ENCODE data around the gene WDR90. TPM values are rescaled to one million over a fixed set of nuclear protein-coding genes. Genes with fewer than 3 reads are reported as not detected.
A peak's percentile ranks its signal among the peaks of the same experiment; 100 is the strongest.

WDR90 gene
- total and polyA plus RNA-seq, 12 donors, result 3.0 to 162 (median 26.9) TPM

DNA sequence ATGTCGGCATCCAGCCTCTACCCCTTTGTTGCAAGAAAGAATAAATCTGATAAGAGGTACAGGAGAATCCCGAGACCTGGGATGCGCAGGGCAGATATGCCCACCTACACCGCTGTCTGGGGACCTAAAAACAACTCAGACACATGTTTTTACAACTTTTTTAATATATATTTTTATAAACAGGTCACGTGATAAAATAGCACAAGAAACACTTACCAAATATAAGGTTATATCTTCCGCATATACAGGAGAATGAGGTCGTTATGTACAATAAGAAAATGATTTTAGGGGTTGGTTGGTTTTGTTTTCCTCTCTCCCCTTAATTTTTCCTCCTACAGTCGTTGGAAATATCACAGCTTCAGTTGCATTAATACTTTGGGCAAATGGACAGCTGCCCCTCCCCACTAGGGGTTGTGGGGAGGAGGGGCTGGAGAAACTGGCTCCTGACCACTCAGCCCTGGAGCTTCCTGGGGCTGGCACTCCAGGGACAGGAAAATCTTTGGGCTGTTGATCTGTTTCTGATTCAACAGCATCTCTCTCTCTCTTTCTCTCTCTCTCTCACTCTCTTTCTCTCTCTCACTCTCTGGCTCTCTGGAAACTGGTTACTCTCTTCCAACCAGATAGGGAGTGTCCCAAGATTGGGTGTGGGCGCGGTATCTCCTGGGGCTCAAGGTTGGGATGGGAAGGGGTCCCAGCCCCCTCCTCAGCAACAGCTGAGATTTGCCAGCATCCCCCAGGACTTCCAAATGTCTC lies 43.4 kb downstream of the WDR90 start:
- Histone ChIP-seq H3K4me3 (no peak overlapping the region), H3K36me3 (replicated peaks in 1 of 2) (peaks cover 0 to 4% of the 10 kb centered on the region in 2 donors), H3K4me1 (replicated peaks in 1 of 2) (peaks cover 0 to 21% of the 10 kb centered on the region in 2 donors), H3K27ac (no peak overlapping the region), H3K27me3 (peaks cover 22% of the 10 kb centered on the region), H3K9me3 (replicated peaks in 1 of 3) (no peaks in the 10 kb centered on the region)
- 60 to 70% (median 66%) methylated on average over 10 of the region's 10 CpGs for WGBS, 4 donors
- DNase-seq, result no peak
- intact Hi-C loops (cut with DNase I), result no loop called here
- TF ChIP-seq CTCF (IDR thresholded peaks at IDR 0.05) (no peak), POLR2A (IDR thresholded peaks at IDR 0.05) (no peak)

DNA sequence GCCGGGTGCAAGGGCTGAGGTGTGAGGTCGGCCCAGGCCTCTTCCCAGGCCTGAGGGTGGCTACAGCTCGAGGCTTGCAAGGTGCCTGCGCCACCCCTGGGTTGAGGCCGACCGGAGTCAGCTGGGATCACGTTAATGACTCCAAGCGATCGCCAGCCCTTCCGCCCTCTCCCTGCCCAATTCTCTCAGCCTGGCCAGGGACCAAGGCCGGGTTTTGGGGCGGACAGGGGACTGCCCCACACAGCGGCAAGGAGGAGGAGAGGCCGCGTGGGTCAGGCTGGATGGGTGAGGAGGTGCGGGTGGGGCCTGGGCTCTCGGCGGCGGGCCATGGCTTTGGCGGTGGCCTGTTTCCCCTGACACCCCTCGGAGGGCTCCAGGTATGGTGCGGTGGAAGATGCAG lies 44.2 kb downstream of the WDR90 start:
- WGBS, 4 donors, result 34 to 47% (median 38%) methylated on average over 2 to 22 of the region's 22 CpGs
- no peak for DNase-seq
- H3K4me3 ChIP-seq, result no peak overlapping the region
- H3K9me3 ChIP-seq (replicated peaks in 1 of 3), result no peaks in the 10 kb centered on the region
- intact Hi-C loops (cut with DNase I), result no loop called here
- H3K27ac ChIP-seq, result no peak overlapping the region
- H3K4me1 ChIP-seq (replicated peaks in 1 of 2), result peaks cover 0 to 21% of the 10 kb centered on the region in 2 donors
- TF ChIP-seq POLR2A (IDR thresholded peaks at IDR 0.05) (no peak), CTCF (IDR thresholded peaks at IDR 0.05) (no peak)
- H3K36me3 ChIP-seq (replicated peaks in 1 of 2), result no peaks in the 10 kb centered on the region
- H3K27me3 ChIP-seq, result peaks cover 24% of the 10 kb centered on the region

GRCh38 chr16:693766-694165 lies 44.6 kb downstream of the WDR90 start:
- Histone ChIP-seq H3K27ac (no peak overlapping the region), H3K36me3 (replicated peaks in 1 of 2) (no peaks in the 10 kb centered on the region), H3K27me3 (peaks cover 27% of the 10 kb centered on the region), H3K4me3 (no peak overlapping the region), H3K4me1 (replicated peaks in 1 of 2) (peaks cover 0 to 19% of the 10 kb centered on the region in 2 donors), H3K9me3 (replicated peaks in 1 of 3) (no peaks in the 10 kb centered on the region)
- TF ChIP-seq CTCF (IDR thresholded peaks at IDR 0.05), result no peak
- no peak for TF ChIP-seq POLR2A (IDR thresholded peaks at IDR 0.05)
- DNase-seq, result no peak
- intact Hi-C loops (cut with DNase I), result no loop called here
- 3 to 33% (median 14%) methylated on average over 1 to 37 of the region's 37 CpGs for WGBS, 4 donors

DNA sequence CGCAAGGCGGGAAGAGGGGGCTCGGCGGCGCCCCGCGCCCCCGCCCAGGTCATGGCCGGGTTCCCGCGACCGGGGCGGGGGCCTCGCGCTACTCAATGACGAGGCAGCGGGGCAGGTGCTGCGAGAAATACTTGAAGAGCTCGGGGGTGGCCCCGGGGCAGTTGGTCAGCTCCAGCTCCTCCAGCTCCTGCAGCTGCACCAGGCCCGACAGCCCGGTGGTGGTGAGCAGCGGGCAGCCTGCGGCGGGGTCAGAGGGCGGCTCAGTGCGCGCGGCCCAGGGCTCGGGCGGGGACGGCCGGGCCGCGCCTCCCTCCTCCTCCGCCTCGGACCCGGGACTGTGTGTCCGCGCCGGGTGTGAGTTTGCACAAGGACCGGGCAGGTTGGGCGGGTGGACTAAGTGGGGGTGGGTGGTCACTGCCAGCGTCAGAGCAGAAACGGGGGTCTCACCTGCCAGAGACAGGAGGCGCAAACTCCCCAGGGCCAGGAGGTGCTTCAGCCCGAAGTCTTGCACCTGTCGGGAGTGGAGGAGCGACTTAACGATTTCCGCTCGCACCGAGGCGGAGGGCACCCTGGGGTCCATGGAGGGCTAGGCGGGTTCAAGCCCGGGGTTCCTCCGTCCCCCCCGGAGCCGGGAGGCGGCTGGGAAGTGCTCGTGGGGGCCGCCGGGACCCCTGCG lies 45.2 kb downstream of the WDR90 start:
- TF ChIP-seq CTCF (IDR thresholded peaks at IDR 0.05) (no peak), POLR2A (IDR thresholded peaks at IDR 0.05) (no peak)
- Histone ChIP-seq H3K4me1 (replicated peaks in 1 of 2) (peaks cover 0 to 14% of the 10 kb centered on the region in 2 donors), H3K27ac (no peak overlapping the region), H3K9me3 (replicated peaks in 1 of 3) (no peaks in the 10 kb centered on the region), H3K4me3 (peak overlapping the region in 1 of 4 donors; percentile 41), H3K27me3 (peaks cover 27% of the 10 kb centered on the region), H3K36me3 (replicated peaks in 1 of 2) (no peaks in the 10 kb centered on the region)
- intact Hi-C loops (cut with DNase I), result no loop called here
- WGBS, 4 donors, result 4 to 8% (median 5%) methylated on average over 6 to 64 of the region's 64 CpGs
- DNase-seq, result no peak

All from adrenal gland (tissue), 12 donors.